Endothelial cell of umbilical vein (primary cell): ENCODE data around the gene BRICD5. TPM values are rescaled to one million over a fixed set of nuclear protein-coding genes. Genes with fewer than 3 reads are reported as not detected.

Experiments used
- BruUV-seq: library from RNA; stranded (reverse); fragments of 400-500 nt; replicated peaks from 2 replicates; lab custom pipeline; 2021; lab: Mats Ljungman, UMichigan
- CTCF ChIA-PET: fragments of 300-600, 350-600 bp; sonication (Branson Sonifier 250); formaldehyde crosslinking; loops from one replicate; lab custom pipeline; 2021; ENCODE audit warnings: antibody characterized with exemption, inconsistent platforms; lab: Charles Lee
- POLR2A ChIA-PET: fragments of 300-600, 350-600 bp; sonication (Branson Sonifier 250); formaldehyde crosslinking; loops from one replicate; lab custom pipeline; 2021; ENCODE audit warnings: antibody characterized with exemption, inconsistent platforms; lab: Charles Lee
- DNase-seq: peaks from one replicate; pipeline ENCODE4 v3.0.0-alpha.2; 2011; ENCODE audit warnings: low read depth, low spot score
- FAIRE-seq: peaks from 2 replicates; lab custom pipeline; 2011; peaks lifted over from hg19 to GRCh38; lab: Jason Lieb, UNC
- H2AFZ ChIP-seq: 2 replicates; pipeline ENCODE4 v1.6.0; 2012; ENCODE audit warnings: low read depth, low read length, control low read depth, inconsistent platforms
- H3K27ac ChIP-seq: 2 replicates; pipeline ENCODE4 v1.5.1; 2011; ENCODE audit warnings: low read depth, mild to moderate bottlenecking, control low read depth, low read length, moderate library complexity; ENCODE audit not compliant: insufficient read depth
- H3K27me3 ChIP-seq, 2 experiments: 2 replicates each; pipeline versions ENCODE4 v1.6.0 to v1.6.1; 2011; ENCODE audit warnings: low read length in 2 of 2, mixed read lengths in 1 of 2; ENCODE audit not compliant: control insufficient read depth in 2 of 2, insufficient read depth in 2 of 2
- H3K36me3 ChIP-seq, 2 experiments: 2 replicates in 1 of 2; 3 replicates in 1 of 2; pipeline ENCODE4 v1.5.1; 2011; ENCODE audit warnings: low read length in 2 of 2, mild to moderate bottlenecking in 1 of 2, moderate library complexity in 1 of 2; ENCODE audit not compliant: control insufficient read depth in 2 of 2, insufficient read depth in 2 of 2; ENCODE audit errors: extremely low read depth in 1 of 2
- H3K4me1 ChIP-seq: 3 replicates; pipeline ENCODE4 v1.5.1; 2011; ENCODE audit warnings: mild to moderate bottlenecking, low read length; ENCODE audit not compliant: control insufficient read depth, insufficient read depth; ENCODE audit errors: extremely low read depth
- H3K4me2 ChIP-seq: 2 replicates; pipeline ENCODE4 v1.6.1; 2011; ENCODE audit warnings: low read length, control low read depth, mixed read lengths; ENCODE audit not compliant: insufficient read depth
- H3K4me3 ChIP-seq, 3 experiments: fragments of 200-600 bp in 1 of 3; sonication (generic), shearing (Covaris generic) in 1 of 3; replicated peaks in 1 of 3; 2 replicates each; pipeline ENCODE4 v1.5.1; 2011 to 2016; ENCODE audit warnings: control low read depth in 3 of 3, low read length in 3 of 3, mild to moderate bottlenecking in 2 of 3, inconsistent platforms in 1 of 3, low read depth in 1 of 3, moderate library complexity in 1 of 3; ENCODE audit not compliant: insufficient read depth in 1 of 3
- H3K79me2 ChIP-seq: 2 replicates; pipeline ENCODE4 v1.6.0; 2012; ENCODE audit warnings: low read length, inconsistent platforms; ENCODE audit not compliant: control insufficient read depth, insufficient read depth
- H3K9ac ChIP-seq: replicated peaks from 2 replicates; pipeline ENCODE3; 2011; ENCODE audit warnings: low read length, control low read depth; ENCODE audit not compliant: insufficient read depth; ENCODE audit errors: extremely low read depth
- H3K9me1 ChIP-seq: replicated peaks from 3 replicates; pipeline ENCODE4 v1.6.0; 2011; ENCODE audit warnings: mild to moderate bottlenecking, low read length; ENCODE audit not compliant: control insufficient read depth, insufficient read depth; ENCODE audit errors: extremely low read depth
- H3K9me3 ChIP-seq: replicated peaks from 2 replicates; pipeline ENCODE4 v1.5.1; 2012; ENCODE audit warnings: low read length, inconsistent platforms; ENCODE audit not compliant: control insufficient read depth, insufficient read depth
- H4K20me1 ChIP-seq: replicated peaks from 2 replicates; pipeline ENCODE3; 2011; ENCODE audit warnings: mild to moderate bottlenecking, low read length; ENCODE audit not compliant: control insufficient read depth, insufficient read depth; ENCODE audit errors: extremely low read depth
- CTCF ChIP-seq, 2 donors: IDR thresholded peaks; 1 replicate in 1 of 2; 2 replicates in 1 of 2; pipeline ENCODE4 v1.5.1; 2011; ENCODE audit warnings: low read length in 2 of 2, mild to moderate bottlenecking in 2 of 2, moderate library complexity in 2 of 2, control low read depth in 1 of 2, inconsistent platforms in 1 of 2, low read depth in 1 of 2; ENCODE audit not compliant: insufficient read depth in 1 of 2; ENCODE audit errors: extremely low read depth in 1 of 2
- EZH2 ChIP-seq: IDR thresholded peaks from 2 replicates; pipeline ENCODE4 v1.6.1; 2012; ENCODE audit warnings: borderline replicate concordance, low read depth, mild to moderate bottlenecking, moderate library complexity, low read length, inconsistent platforms; ENCODE audit not compliant: severe bottlenecking
- FOS ChIP-seq: IDR thresholded peaks from 2 replicates; pipeline ENCODE4 v1.6.1; 2011; ENCODE audit warnings: mild to moderate bottlenecking, low read length, moderate library complexity, borderline replicate concordance; ENCODE audit not compliant: insufficient read depth
- MAX ChIP-seq: IDR thresholded peaks from 2 replicates; pipeline ENCODE4 v1.6.1; 2011; ENCODE audit not compliant: insufficient read depth, insufficient read length
- MYC ChIP-seq: IDR thresholded peaks from one replicate; pipeline ENCODE4 v1.6.1; 2011; ENCODE audit warnings: mild to moderate bottlenecking, low read depth, low read length
- POLR2A ChIP-seq: IDR thresholded peaks from 2 replicates; pipeline ENCODE4 v1.6.1; 2012; ENCODE audit warnings: low read depth, mild to moderate bottlenecking, control low read depth, low read length
- POLR2AphosphoS5 ChIP-seq: IDR thresholded peaks from 2 replicates; pipeline ENCODE4 v1.6.1; 2012; ENCODE audit warnings: low read depth, mild to moderate bottlenecking, control low read depth, low read length, moderate library complexity; ENCODE audit not compliant: insufficient read depth
- dilution Hi-C: fragments of 300-500 bp; cut with MboI; formaldehyde crosslinking; loops from one replicate; pipeline ENCODE4 v1.15.0; 2019; ENCODE audit warnings: low sequenced_read_pairs; ENCODE audit not compliant: extremely low pct_ligation_motif_present
- intact Hi-C: fragments of 100-400 bp; cut with micrococcal nuclease; formaldehyde crosslinking; loops from one replicate; pipeline ENCODE4 v1.10.0; 2022
- polyA plus RNA-seq, 4 experiments: library from polyadenylated mRNA; depleted of rRNA in 3 of 4; stranded (reverse) in 3 of 4; unstranded in 1 of 4; fragments of >200 nt; gene quantifications; 2 replicates each; pipeline versions ENCODE4 v1.2.1 to v1.2.3, GENCODE V29; 2011 to 2012; ENCODE audit warnings: missing spikeins in 1 of 4
- total RNA-seq: library from RNA; stranded (reverse); gene quantifications from 2 replicates; pipeline ENCODE4 v1.2.3, GENCODE V29; 2021

Gene BRICD5
- total and polyA plus RNA-seq, 2 donors (not counting 3 experiments of a cell fraction or from before 2014, with no cell fraction given) = 5.6 to 8.4 TPM

GRCh38 chr16:2165861-2166260, 44.8 kb downstream of the BRICD5 start:
- peaks cover 11% of the 10 kb centered on the region for H3K4me1 ChIP-seq
- H3K9ac ChIP-seq = no peak overlapping the region
- FAIRE-seq (no peak), DNase-seq (no peak)
- H3K9me1 ChIP-seq = no peaks in the 10 kb centered on the region
- H3K4me3 ChIP-seq = no peak overlapping the region
- no TSS peak for BruUV-seq
- H3K9me3 ChIP-seq = no peaks in the 10 kb centered on the region
- ChIA-PET CTCF (no interaction called here), POLR2A (interaction anchor here (2.9 kb wide), 1 partner anchor 10 kb away, joined by 15 read pairs; the partner anchor contains the start of gene TRAF7)
- intact Hi-C loops = no loop called here
- TF ChIP-seq MYC = no peak
- no peak for TF ChIP-seq EZH2
- TF ChIP-seq POLR2AphosphoS5 = no peak
- TF ChIP-seq MAX = no peak
- TF ChIP-seq FOS = no peak
- no peak for TF ChIP-seq CTCF (IDR thresholded peaks at IDR 0.05; ENCODE audit: extremely low read depth in 1 of 2, insufficient read depth in 1 of 2, low read depth in 1 of 2, low read length in 2 of 2)
- no peak for TF ChIP-seq POLR2A
- H3K27me3 ChIP-seq = no peaks in the 10 kb centered on the region
- H3K27ac ChIP-seq = no peak overlapping the region
- dilution Hi-C loops = loop anchor here (25.0 kb wide), 1 partner anchor 129 kb away; the partner anchor contains the start of genes NHERF2, NTHL1 and TSC2
- no peak overlapping the region for H2AFZ ChIP-seq
- peaks cover 5 to 29% of the 10 kb centered on the region in 2 experiments for H3K36me3 ChIP-seq
- H4K20me1 ChIP-seq = no peaks in the 10 kb centered on the region
- no peak overlapping the region for H3K4me2 ChIP-seq
- H3K79me2 ChIP-seq = peaks cover 58% of the 10 kb centered on the region
